ENCODE measurements around the gene BBS1. TPM values are rescaled to one million over a fixed set of nuclear protein-coding genes. Genes with fewer than 3 reads are reported as not detected.

BBS1 gene
- total RNA-seq, 1 experiment from 2014 or later = 29.8 TPM

DNA sequence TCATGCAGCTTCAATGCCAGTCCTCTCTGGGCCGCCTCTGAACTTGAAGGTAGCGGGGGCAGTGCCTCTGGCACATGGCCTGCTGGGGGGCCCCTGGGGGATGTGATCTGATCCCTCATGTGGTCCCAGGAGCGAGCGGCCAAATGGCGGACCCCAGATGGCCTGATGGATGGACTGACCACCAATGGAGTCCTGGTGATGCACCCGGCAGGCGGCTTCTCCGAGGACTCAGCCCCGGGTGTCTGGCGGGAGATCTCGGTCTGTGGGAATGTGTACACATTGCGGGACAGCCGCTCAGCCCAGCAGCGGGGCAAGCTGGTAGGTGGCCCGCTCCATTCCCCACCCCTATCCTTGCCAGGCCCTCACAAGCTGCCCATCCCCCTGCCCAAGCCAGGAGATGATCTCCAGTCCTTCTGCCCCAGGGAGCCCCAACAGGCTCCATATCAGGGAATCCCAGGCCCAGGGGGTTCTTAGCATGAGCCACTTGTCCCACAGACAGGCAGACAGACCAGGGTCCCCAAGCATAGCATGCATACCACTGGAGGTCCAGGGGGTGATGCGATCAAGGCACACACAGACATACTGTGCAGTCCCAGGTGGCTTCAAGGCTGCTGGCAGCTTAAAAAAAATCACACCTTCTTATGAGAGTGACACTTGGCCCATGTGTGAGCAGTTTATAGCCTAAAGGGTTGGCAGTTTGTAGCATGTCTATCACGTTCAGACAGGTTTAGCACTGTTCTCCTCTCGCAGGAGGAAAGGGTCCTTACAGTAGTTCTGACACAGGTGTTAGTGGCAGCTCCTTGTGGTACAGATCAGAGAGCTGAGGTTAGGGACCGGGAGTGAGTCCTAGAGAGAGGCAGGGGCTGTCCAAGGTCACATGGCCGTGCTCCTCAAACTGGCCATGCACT lies 36.6 kb upstream of the BBS1 start (continued):
- TF ChIP-seq, protein P1, sequence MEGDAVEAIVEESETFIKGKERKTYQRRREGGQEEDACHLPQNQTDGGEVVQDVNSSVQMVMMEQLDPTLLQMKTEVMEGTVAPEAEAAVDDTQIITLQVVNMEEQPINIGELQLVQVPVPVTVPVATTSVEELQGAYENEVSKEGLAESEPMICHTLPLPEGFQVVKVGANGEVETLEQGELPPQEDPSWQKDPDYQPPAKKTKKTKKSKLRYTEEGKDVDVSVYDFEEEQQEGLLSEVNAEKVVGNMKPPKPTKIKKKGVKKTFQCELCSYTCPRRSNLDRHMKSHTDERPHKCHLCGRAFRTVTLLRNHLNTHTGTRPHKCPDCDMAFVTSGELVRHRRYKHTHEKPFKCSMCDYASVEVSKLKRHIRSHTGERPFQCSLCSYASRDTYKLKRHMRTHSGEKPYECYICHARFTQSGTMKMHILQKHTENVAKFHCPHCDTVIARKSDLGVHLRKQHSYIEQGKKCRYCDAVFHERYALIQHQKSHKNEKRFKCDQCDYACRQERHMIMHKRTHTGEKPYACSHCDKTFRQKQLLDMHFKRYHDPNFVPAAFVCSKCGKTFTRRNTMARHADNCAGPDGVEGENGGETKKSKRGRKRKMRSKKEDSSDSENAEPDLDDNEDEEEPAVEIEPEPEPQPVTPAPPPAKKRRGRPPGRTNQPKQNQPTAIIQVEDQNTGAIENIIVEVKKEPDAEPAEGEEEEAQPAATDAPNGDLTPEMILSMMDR (IDR thresholded peaks at IDR 0.05 in 2 of 3, conservative IDR thresholded peaks at IDR 0.05 in 1 of 3; ENCODE audit: borderline replicate concordance in 1 of 3, insufficient read depth in 1 of 3, low read depth in 2 of 3, low read length in 2 of 3) = no peak
- TF ChIP-seq, protein P2, sequence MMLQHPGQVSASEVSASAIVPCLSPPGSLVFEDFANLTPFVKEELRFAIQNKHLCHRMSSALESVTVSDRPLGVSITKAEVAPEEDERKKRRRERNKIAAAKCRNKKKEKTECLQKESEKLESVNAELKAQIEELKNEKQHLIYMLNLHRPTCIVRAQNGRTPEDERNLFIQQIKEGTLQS (IDR thresholded peaks at IDR 0.05) = no peak
- TF ChIP-seq, protein P3, sequence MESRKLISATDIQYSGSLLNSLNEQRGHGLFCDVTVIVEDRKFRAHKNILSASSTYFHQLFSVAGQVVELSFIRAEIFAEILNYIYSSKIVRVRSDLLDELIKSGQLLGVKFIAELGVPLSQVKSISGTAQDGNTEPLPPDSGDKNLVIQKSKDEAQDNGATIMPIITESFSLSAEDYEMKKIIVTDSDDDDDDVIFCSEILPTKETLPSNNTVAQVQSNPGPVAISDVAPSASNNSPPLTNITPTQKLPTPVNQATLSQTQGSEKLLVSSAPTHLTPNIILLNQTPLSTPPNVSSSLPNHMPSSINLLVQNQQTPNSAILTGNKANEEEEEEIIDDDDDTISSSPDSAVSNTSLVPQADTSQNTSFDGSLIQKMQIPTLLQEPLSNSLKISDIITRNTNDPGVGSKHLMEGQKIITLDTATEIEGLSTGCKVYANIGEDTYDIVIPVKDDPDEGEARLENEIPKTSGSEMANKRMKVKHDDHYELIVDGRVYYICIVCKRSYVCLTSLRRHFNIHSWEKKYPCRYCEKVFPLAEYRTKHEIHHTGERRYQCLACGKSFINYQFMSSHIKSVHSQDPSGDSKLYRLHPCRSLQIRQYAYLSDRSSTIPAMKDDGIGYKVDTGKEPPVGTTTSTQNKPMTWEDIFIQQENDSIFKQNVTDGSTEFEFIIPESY (IDR thresholded peaks at IDR 0.05; ENCODE audit: extremely low read depth, insufficient replicate concordance, low read length) = no peak
- TF ChIP-seq CBX3 (IDR thresholded peaks at IDR 0.05; ENCODE audit: low read depth) (no peak), YY1 (IDR thresholded peaks at IDR 0.05; ENCODE audit: extremely low read depth, insufficient replicate concordance, low read depth, low read length) (no peak), ZNF274 (IDR thresholded peaks at IDR 0.05; ENCODE audit: low read depth, low read length) (no peak), EGR1 (IDR thresholded peaks at IDR 0.05; ENCODE audit: low read depth) (no peak), TCF7L2 (IDR thresholded peaks at IDR 0.05; ENCODE audit: borderline replicate concordance, extremely low read depth, insufficient read depth, insufficient read length) (no peak)
